NK-92 (cell line): ENCODE measurements around the gene DPH3.

Experiments used
- DNase-seq: peaks from one replicate; lab custom pipeline; 2025; ENCODE audit not compliant: unreplicated experiment; lab: John Stamatoyannopoulos, UW

DPH3 gene

DNA sequence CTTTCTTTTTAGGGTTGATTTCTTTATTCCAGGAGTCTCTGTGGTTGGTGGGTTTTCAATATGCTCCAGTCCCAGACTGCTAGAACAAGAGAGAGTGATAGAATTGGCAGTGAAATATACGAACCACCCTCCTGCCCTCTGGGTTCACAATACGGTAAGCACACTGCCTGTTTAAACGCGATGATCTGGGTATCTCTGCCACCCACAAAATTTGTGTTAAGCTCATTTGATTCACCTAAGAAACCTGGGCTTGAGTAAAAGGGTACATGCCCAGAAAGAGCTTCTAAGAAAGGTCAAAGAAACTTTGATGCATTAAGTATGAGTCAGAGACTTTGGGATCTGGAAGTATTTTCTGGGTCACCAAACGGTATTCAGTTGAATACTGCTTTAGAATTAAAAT, 30.1 kb upstream of the DPH3 start:
- DNase-seq: no peak

DNA sequence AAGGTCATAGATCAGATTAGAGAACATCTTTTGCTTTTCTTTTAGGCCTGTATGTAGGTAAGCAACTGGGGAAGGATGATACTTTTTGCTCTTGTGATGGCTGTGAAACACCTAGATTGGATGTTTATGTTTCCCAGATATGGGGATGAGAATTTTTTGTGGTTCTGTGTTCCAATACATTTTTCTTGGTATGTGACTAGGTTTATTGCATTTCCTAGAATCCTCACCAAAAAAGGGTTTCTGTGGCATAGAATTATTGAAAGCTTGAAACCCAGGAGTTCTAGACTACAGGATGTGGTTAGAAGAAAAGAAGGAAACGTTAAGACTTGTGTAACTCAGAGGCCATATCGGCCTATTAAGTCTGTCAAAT, 26.1 kb upstream of the DPH3 start:
- DNase-seq: no peak

DNA sequence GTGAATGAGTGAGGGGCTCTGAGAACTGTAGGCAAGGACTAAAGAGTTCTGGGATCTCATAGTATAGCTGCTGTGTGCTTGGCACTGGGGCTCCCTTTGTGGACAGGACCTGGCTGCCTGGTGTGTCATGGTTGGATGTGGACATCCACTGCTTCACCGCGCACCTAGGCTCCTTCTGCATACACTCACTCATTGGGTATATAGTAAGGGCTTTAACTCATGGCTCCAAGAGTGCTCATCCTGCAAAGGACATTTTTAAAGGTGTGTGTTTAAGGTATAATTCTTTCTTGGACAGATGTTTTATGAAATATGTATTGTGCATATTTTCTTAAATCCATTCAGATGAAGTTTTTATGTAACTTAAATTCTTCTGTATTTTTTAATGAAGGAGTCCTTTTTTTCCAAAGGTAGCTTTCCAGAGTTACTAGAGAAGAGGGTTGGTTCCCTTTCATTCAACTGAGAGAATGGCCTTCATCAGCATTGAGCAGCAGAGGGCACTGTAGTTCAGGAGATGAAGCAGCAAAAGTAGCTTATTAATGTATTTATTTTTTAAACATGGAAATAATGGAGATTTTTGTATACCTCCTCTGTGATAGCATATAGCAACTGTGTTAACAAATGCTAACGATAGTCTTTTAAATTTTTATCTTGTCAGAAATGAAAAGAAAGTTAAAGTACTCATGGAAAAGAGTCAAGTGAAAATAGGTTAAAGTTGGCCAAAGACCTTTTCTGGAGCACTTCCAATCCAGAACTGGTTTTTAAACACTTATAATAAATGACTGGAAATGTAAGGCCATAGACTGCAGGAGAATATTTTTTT, 25.5 kb upstream of the DPH3 start:
- DNase-seq: no peak

DNA sequence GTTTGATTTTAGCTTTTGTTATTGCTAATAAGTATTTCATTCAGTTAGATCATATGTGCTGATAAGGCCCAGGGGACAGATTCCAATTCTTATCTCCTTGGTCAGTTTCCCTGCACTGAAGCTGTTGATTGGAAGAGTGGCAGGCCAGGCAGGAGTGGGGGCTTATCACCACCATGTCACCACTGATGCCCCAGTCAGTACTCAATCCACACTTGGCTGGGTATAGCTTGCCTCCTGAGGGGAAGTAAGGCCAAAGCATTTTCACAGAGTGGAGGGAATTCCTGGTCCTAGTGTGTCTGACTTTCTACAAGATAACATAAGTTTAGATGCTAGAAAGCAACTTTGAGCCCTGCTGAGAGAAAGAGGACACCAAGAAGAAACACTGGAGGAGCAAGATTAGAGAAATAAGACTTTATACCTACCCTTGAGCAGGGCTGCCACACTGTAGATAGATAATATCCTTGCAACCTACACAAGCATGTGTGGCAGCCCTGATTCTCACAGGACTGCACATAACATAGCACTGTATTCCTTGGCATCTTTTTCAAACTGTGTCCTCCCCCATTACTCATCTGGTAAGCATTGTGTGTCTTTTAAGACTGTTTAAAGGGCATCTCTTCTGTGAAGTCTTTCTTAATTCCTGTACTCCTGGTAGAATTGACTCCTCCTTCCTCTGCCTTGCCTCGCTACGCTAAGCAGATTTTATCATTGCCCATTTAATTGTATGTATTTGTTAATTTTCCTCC, 24.6 kb upstream of the DPH3 start:
- DNase-seq: no peak

DNA sequence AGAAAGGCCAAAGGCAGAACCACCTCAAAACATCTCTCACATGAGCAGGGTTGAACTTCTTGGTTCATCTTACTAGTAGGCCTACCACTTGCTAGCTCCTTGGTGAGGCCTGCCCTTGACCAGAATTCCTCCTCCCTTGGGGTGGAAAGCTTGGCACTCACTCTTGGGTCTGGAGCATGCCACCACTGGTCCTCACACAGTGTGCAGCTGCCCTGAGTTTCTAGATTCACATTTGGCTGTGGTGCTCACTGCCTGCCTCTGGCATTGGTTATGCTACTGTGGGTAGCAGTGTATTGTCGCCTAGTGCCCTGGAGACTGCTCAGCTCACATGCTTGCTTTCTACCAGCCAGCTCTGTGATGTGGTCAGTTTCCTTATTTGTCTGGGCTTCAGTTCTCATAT, 23.9 kb upstream of the DPH3 start:
- no peak for DNase-seq

DNA sequence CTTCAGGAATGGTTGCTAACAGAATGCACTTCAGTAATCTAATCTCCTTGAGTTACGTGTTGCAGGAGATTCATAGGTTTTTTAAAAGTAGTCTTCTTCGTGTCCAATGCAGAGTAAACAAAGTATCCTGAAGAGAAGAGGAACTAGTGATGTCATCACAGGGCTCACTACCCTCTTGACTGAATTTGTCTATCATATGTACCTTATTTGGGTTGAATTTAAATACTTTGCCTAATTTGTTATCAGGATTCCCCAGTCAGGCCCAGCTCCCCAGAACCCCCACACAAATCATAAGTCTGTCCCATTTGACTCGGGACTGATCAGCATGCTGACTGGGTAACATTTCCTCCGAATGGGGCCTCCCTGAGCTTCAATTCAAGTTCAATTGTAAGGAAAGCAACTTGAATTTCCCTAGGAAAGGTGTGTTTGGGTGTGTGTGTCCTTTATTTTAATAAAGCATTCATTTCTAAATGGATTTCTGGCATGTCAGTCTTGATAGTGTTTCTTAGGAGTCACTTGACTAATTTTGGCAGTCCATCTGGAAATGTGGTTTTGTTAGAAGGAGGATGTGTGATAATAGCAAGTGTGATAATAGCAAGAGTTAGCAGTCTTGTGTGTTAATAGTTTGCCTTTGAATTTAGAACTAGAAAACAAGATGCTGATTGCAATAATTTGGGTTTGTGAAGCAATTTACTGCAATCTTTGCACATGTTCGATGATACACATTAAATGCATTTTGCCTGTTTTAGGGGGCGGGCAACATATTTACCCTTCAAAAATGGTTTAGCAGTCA, 22.2 kb upstream of the DPH3 start:
- DNase-seq: no peak

DNA sequence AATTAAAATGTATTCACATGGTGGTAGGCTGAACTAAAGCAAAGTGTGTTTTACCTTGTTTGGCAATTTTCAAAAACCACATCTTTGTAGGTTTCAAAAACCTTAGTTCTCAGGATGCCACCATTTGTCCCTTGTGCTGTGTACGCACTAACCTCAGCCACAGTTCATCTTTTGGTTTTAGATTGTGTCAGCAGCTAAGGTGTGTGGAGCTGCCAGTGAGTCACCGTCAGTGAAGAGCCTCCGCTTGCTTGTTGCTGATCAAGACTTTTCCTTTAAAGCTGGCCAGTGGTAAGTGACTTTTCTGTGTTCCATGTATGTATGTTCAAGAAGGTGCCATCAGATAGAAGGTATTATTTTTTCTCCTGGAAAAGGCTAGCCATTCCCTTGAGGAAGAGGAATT, 21.4 kb upstream of the DPH3 start:
- DNase-seq: peak; percentile 16

DNA sequence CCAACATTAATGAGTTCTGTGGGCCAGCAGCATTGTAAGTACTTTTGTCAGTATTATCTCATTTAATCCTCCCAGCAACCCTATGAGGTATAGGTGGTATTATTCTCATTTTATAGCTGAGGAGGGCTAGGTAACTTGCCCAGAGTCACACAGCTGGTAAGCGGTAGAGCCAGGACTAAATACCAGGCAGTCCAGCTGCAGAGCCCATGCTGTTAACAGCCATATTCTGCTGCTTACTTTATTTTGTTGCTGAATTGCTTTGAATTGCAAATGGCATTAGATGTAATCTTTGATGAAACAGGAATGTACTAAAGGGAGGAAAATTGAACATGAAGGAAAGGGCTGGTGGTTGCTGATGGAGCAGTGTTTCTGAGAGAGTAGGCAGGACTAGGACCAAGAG, 19.9 kb upstream of the DPH3 start:
- DNase-seq: no peak

DNA sequence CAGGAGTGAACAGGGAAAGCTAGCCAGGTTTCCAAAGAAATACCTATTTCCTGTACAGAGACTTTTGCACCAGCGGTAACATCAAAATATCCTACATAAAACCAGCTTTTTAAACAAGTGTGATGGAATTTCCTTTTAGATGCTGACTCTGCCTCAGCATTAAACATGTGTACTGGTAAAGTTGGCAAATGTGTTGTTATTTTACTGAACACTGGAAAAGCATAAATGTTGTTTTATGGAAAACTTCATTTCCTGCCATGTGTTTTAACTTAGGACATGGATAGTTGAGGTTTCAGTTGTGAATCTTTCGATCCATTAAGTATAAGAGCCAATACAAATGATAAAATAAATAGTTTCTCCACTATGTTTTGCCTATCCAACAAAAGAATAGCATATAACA, 15.9 kb upstream of the DPH3 start:
- no peak for DNase-seq

DNA sequence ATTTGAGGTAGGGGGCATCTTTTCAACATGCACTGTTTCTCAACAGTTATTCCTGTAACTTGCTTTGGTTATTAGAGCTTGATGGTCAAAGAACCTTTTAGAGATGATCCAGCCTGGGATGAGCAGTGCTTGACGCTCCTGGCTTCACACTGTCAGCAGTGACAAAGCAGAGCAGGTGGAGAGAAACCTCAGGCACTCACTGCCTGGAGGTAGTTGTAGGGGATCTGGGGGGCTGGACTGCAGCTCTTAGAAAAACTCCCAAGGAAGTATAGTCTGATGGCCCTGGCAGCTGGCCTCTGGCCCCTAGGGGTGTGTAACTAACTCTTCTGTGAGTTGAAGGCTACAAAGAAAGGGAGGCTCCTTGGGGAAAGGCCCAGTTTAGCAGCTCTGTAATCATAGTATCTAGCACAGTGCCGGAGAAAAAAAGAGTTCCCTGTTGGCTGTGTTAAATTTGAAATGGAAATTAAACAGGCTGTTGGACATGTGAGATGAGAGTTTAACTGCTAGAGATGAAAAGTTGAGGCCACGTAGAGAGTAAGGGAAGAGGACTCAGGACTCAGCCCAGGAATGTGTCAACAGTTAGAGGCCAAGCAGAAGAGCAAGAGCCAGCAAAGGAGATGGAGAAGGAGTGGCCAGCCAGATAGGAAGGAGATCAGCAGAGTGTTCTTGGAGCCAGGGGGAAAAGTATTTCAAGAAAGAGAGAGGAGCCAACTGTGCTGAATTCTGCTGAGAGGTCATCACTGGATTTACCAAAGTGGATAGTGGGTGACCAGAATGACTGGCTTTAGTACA, 14.5 kb upstream of the DPH3 start:
- DNase-seq: no peak

DNA sequence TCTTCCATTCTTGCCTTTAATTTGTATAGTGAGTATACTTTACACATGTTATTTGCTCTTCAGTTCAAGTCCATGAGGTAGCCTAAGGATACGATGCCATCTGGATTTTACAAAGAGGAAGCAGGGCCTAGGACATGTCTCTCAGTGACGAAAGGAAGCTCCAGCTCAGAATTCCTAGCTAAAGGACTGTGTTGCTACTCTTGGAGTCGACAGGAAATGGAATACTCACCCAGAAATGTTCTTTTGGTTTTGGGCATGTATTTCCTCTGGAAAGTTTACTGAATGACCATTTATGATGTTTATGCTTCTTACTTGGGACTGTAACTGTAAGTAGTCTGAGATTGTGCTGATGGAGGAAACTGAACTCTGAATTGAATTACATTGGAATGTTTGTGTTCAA, 12.7 kb upstream of the DPH3 start:
- DNase-seq: no peak

DNA sequence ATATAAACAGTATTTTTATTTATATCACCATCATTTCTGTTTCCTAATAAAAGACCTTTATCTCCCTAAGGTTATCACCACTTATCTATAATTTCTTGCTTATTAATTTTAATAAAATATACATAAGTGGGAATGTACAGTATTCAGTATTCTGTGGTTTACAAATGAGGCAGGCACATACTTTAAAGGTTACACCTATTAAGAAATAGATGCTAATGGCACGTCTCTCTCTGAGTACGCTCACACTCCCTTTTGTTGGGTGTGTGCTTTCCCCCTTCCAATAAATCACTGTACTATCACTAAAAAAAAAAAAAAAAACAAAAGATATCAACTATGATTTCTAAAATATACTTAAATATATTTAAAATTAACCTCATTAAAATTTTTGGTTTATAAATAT, 9.1 kb upstream of the DPH3 start:
- no peak for DNase-seq

DNA sequence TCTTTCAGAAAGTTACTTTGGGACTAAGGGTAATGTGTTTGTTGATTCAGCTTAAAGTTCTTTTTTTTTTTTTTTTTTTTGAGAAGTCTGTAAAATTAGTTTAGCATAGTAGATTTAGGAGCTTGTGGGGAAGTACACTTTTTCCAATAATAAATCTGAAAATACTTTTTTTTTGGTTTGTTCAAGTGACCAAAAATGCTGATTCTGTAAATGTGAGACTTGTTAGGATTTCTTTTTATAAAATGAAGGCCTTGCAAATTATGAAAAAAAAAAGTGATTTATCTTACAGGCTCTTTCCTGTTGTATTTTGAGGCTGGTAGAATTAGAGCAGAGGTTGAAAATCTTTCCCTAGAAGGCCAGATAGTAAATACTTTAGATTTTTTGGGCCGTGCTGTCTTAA, 7.8 kb upstream of the DPH3 start:
- no peak for DNase-seq

DNA sequence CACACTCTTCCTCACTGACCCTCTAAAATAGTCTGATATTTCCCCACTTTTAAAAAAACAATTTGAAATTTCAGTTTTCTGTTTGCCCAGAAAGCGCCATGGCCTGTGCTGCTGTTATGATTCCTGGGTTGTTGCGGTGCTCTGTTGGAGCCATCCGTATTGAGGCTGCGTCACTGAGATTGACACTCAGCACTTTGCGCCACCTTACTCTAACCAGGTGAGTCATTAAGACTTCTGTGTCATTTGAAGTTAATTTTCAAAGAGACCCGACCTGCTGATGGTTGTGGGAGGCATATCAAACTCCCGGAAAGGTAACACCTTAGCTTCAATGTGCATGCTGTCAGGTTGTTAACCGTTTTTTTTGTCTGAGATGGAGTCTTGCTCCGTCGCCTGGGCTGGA, 6.1 kb upstream of the DPH3 start:
- DNase-seq: no peak

DNA sequence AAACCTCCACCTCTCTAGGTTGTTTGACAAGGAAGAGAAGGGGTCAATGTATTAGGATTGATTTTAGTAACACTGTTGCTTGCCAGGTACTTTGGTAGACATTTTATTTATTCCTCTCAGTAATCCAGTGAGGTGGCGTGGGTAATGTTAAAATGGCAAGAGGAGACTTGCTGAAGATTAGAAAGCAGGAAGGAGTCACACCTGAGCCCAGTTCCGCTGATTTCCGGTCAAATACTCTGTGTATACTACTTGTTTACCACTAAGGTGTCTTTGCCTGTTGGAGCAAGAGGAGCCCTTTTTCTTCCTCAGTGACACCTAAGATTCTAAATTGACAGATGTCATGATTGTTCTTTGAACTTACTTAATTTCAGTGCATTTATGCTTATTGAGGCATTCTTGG, 2.0 kb upstream of the DPH3 start:
- DNase-seq: no peak

DNA sequence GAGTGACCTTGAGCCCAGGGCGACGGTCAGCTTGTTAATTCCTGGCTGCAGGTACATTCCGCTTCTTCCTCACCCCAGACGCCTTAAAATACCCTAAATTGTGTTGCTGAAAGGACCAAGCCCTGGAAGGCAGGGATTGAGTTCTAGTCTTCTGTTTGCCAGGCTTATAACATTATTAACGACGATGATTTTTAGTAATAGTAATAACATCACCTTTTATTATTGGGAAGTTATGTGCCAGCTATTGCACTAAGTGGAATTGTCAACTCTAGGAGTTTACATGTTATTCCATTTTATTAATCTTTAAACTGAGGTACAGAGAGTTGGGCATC, 678 bp upstream of the DPH3 start:
- no peak for DNase-seq

DNA sequence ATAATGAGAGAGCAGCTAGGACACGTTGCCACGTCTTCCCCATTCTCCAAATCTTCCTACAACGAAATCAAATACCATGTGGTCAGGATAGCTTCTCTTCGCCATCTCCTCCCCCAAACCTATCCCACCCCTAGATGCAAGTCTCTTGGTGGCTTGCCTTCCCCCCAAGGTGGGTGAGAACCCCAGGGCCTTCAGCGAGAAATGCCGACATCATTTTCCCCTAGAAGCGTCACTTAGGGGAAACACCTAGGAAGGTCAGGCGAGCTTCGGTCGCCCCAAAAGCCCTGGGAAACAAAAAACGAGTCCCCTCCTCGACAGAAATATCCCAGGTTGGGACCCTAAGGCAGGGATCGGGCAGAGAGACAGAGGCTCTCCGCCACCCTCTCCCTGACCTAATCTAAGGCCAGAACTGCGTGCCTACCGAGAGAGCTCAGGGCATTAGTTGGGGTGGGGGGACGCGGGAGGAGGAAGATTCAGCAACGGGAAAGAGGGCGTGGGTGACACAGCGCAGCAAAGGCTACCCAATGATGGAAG, 502 bp downstream of the DPH3 start:
- DNase-seq: no peak

DNA sequence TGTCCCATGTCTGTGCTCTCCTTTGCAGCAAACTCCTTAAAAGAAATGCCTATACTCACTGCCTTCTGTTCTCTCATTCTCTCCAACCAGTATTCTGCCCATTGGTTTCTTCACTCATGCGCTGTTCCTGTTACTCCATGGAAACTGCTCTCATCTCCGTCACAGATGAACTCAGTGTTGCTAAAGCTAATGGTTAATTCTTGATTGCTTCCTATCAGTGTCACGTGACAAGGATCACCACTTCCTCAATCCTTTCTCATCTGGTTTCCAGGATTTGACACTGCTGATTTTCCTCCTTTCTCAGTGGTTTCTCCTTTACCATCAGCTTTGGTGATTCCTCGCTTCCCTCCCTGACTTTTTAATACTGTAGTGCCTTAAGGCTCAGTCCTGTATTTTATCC, 2.6 kb downstream of the DPH3 start:
- no peak for DNase-seq

DNA sequence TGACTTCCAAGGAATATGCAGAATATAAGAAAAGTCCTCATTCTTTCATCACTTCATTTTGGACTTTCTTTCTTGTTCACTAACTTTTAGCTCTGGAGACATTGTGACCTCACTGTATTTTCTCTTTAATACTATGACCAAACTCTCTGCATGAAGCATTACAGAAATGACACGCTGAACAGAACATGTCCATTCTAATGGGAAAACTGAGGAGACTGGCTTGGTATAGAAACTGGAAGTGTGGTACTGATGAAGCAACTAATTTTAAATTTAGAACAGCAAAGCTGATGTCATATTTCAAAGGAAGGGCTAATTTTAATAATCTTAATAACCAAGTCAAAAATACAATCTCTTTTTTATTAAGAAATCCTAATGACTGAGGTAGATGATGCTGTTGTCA, 4.7 kb downstream of the DPH3 start:
- no peak for DNase-seq

DNA sequence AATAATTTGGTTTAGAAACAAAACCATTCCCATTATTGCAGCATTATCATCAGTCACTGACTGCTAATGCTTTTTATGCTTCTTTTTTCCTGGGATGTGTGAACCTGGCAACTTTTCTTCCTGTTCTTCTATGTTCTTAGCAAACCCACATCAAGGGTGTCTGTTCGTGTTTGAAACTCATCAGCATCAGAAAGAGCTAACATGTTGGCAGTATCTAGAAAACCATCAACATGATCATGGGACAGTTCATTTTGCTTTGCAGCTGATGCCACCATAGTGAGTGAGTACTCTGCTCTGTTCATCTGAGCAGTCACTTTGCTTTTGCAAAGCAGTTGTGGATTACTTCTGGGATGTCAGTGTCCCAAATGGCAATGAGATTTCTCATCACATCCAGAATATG, 5.9 kb downstream of the DPH3 start:
- DNase-seq: no peak

DNA sequence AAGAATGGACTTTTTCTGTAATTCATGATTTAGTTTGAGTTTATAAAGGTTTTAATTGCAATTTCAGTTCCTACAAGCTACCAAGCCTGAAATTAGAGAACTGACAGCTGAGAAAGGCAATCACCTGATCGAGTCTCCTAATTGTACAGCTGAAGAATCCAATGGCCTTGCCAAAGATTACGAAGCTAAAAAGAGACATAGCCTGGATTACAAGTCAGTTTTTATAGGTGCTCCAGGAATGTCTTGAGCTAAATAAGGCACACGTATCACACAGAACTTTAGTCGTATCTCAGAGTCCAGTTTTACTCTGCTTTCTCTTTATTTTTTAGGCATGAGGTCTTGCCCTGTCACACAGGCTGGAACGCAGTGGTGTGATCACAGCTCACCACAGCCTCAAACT, 6.6 kb downstream of the DPH3 start:
- DNase-seq: no peak
